Mucosa of descending colon (tissue), 3 donors: ENCODE measurements around the gene CDKN2B-AS1. TPM values are rescaled to one million over a fixed set of nuclear protein-coding genes. Genes with fewer than 3 reads are reported as not detected.
A peak's percentile ranks its signal among the peaks of the same experiment; 100 is the strongest.

Experiments used
- ATAC-seq: fragments of 200-7000 bp; cut with Tn5 transposase; one replicate; pipeline ENCODE4 v1.9.1; 2020; ENCODE audit warnings: mild to moderate bottlenecking, moderate library complexity
- DNase-seq, 3 donors: peaks; one replicate each; pipeline ENCODE4 v3.0.0-alpha.2; 2020
- H3K36me3 ChIP-seq: fragments of 200-600 bp; one replicate; pipeline ENCODE4 v1.8.0; 2021; ENCODE audit warnings: low read depth, mild to moderate bottlenecking
- H3K4me1 ChIP-seq: fragments of 200-600 bp; one replicate; pipeline ENCODE4 v1.8.0; 2021; ENCODE audit warnings: low read depth, mild to moderate bottlenecking
- H3K4me3 ChIP-seq: fragments of 200-600 bp; one replicate; pipeline ENCODE4 v1.8.0; 2021; ENCODE audit warnings: mild to moderate bottlenecking
- H3K9me3 ChIP-seq: fragments of 200-600 bp; one replicate; pipeline ENCODE4 v1.8.0; 2021; ENCODE audit warnings: mild to moderate bottlenecking
- CTCF ChIP-seq: fragments of 200-600 bp; IDR thresholded peaks from one replicate; pipeline ENCODE4 v1.8.0; 2022; ENCODE audit warnings: antibody characterized with exemption, mild to moderate bottlenecking
- intact Hi-C, 2 donors: fragments of 100-400 bp; cut with DNase I in 1 of 2; cut with micrococcal nuclease in 1 of 2; formaldehyde crosslinking; loops; one replicate each; pipeline versions ENCODE4 v1.11.0 to v1.11.1; 2022; cut with DNase I, micrococcal nuclease
- total RNA-seq, 3 donors: library from RNA; stranded (reverse); fragmentation: NEBNext Ultra II Directional in 2 of 3; extraction: Animal tissue kit (Norgen Biotek cat#: 25700) in 2 of 3; gene quantifications; one replicate each; pipeline versions ENCODE4 v1.2.1 to v1.2.4, GENCODE V29; 2021 to 2023
- donor health status: DM: no; HTN: no; CAD: no; lungs with moderate emphysema.
- donor health status: DM: no; HTN: no; CAD: no.
- donor health status: DM: no; HTN: yes; CAD: no.

Gene CDKN2B-AS1
- total RNA-seq, 3 donors from 2014 or later, result 48.3 to 134 (median 78.7) TPM

GRCh38 chr9:22044583-22044982, 50.0 kb downstream of the CDKN2B-AS1 start:
- Histone ChIP-seq H3K4me1 (no peaks in the 10 kb centered on the region), H3K36me3 (no peaks in the 10 kb centered on the region), H3K9me3 (no peaks in the 10 kb centered on the region), H3K4me3 (no peak overlapping the region)
- DNase-seq (no peak), ATAC-seq (no peak)
- no peak for TF ChIP-seq CTCF
- intact Hi-C loops, result loop anchor here in 1 of 2 donors (5.0 kb wide), 1 partner anchor 73 kb away; no protein-coding TSS in a partner anchor

DNA sequence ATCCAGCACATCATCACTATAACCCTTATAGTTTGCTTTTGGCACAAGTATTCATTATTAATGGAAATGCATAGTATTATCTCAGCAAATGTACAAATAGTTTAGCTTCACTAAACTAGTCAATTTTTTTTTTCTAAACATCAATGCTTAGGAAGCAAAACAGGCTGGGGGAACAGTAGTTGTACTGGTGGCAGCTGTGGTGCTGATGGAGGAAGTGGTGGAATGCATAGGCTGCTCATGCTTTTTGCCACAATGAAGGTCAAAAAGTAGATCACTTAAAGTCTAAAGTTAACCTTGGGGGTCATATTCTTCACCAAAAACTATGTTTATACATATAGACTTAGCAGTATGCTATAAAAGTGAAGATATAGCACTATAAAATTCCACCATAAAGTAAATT, 50.8 kb downstream of the CDKN2B-AS1 start:
- DNase-seq (no peak), ATAC-seq (no peak)
- intact Hi-C loops, result no loop called here
- no peaks in the 10 kb centered on the region for H3K36me3 ChIP-seq
- H3K4me3 ChIP-seq, result no peak overlapping the region
- no peaks in the 10 kb centered on the region for H3K9me3 ChIP-seq
- no peaks in the 10 kb centered on the region for H3K4me1 ChIP-seq
- TF ChIP-seq CTCF, result no peak

DNA sequence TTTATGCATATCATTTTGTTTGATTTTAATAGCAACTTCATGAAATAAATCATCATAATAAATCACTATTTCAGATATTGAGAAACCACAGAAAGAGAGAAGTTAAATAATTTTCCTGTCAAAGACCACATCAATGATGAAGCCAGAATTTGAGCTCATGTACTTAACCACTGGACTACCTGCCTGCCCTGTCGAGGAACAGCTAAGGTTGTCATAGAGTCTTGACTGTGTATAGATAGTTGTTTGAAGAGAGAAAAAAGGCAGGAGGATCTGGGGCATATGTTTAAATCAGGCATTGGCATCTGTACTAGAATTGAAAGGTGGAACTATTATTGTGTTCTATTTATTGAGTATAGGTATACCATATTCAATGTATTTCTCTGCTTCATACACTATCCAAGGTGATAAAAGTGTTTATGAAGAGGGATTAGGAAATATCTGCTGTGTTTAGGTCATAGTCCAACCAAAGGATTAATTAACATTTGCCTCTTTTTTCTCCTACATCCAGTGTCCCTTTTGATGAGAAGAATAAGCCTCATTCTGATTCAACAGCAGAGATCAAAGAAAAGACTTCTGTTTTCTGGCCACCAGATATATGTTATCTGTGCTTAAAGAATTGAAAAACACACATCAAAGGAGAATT, 51.8 kb downstream of the CDKN2B-AS1 start:
- no peaks in the 10 kb centered on the region for H3K4me1 ChIP-seq
- no peaks in the 10 kb centered on the region for H3K9me3 ChIP-seq
- no peak for TF ChIP-seq CTCF
- DNase-seq, result no peak
- ATAC-seq, result no peak
- H3K4me3 ChIP-seq, result no peak overlapping the region
- no peaks in the 10 kb centered on the region for H3K36me3 ChIP-seq
- intact Hi-C loops, result no loop called here

DNA sequence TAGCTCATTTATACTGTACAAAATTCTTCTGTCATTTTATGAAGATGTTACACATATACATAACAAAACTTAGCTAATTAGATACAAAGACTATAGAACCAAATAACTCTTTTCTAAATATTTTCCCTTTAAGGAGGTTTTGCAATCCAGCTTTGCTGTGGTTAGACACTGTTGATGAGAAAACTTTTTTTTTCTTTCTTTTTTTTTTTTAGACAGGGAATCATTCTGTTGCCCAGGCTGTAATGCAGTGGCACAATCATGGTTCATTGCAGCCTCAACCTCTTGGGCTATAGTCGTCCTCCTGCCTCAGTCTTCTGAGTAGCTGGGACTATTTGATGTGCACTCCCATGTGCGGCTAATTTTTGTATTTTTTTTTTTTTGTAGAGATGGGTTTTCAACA, 53.0 kb downstream of the CDKN2B-AS1 start:
- DNase-seq, result no peak
- no peaks in the 10 kb centered on the region for H3K36me3 ChIP-seq
- H3K4me1 ChIP-seq, result no peaks in the 10 kb centered on the region
- intact Hi-C loops, result no loop called here
- no peak for ATAC-seq
- no peak for TF ChIP-seq CTCF
- H3K9me3 ChIP-seq, result no peaks in the 10 kb centered on the region
- no peak overlapping the region for H3K4me3 ChIP-seq

GRCh38 chr9:22049411-22049810, 54.8 kb downstream of the CDKN2B-AS1 start:
- Histone ChIP-seq H3K9me3 (no peaks in the 10 kb centered on the region), H3K4me3 (no peak overlapping the region), H3K36me3 (no peaks in the 10 kb centered on the region), H3K4me1 (no peaks in the 10 kb centered on the region)
- intact Hi-C loops, result no loop called here
- TF ChIP-seq CTCF, result no peak
- ATAC-seq, result no peak
- no peak for DNase-seq

GRCh38 chr9:22050924-22051323, 56.3 kb downstream of the CDKN2B-AS1 start:
- no peaks in the 10 kb centered on the region for H3K36me3 ChIP-seq
- H3K4me3 ChIP-seq, result no peak overlapping the region
- DNase-seq, result no peak
- ATAC-seq, result peak; percentile 65
- TF ChIP-seq CTCF, result no peak
- intact Hi-C loops, result no loop called here
- H3K9me3 ChIP-seq, result no peaks in the 10 kb centered on the region
- no peaks in the 10 kb centered on the region for H3K4me1 ChIP-seq
